Gastrocnemius medialis (tissue), 4 donors: Measurements from ENCODE around the gene NUCKS1. TPM values are rescaled to one million over a fixed set of nuclear protein-coding genes. Genes with fewer than 3 reads are reported as not detected.

Experiments
- ATAC-seq, 2 donors: fragments of 150-250 bp; one replicate each; pipeline ENCODE4 v1.9.1; 2016
- DNase-seq, 2 donors: peaks; one replicate each; pipeline ENCODE4 v3.0.0-alpha.2; 2019
- H3K27ac ChIP-seq, 4 donors: fragments of 200-600 bp; sonication (generic); 1 replicate in 1 of 4; 2 replicates in 3 of 4; pipeline ENCODE4 v1.5.1; 2016 to 2018; ENCODE audit warnings: mild to moderate bottlenecking in 2 of 4, moderate library complexity in 1 of 4
- H3K27me3 ChIP-seq, 3 donors: fragments of 200-600 bp; sonication (generic) in 2 of 3; 1 replicate in 1 of 3; 2 replicates in 2 of 3; pipeline versions ENCODE4 v1.5.1 to v1.6.0; 2016 to 2019; ENCODE audit warnings: mild to moderate bottlenecking in 1 of 3, moderate library complexity in 1 of 3
- H3K36me3 ChIP-seq, 2 donors: fragments of 200-600 bp; sonication (generic) in 1 of 2; one replicate each; pipeline ENCODE4 v1.5.1; 2017 to 2018
- H3K4me1 ChIP-seq, 2 donors: fragments of 200-600 bp; sonication (generic) in 1 of 2; one replicate each; pipeline ENCODE4 v1.5.1; 2016 to 2017; ENCODE audit warnings: mild to moderate bottlenecking in 2 of 2
- H3K4me3 ChIP-seq, 4 donors: fragments of 200-600 bp; sonication (generic) in 3 of 4; 1 replicate in 1 of 4; 2 replicates in 3 of 4; pipeline ENCODE4 v1.5.1; 2016 to 2019; ENCODE audit warnings: mild to moderate bottlenecking in 2 of 4
- H3K9me3 ChIP-seq, 3 donors: fragments of 200-600 bp; sonication (generic) in 2 of 3; 1 replicate in 1 of 3; 2 replicates in 2 of 3; pipeline ENCODE4 v1.5.1; 2016 to 2019
- POLR2A ChIP-seq, 2 donors: fragments of 450-650 bp; IDR thresholded peaks; one replicate each; pipeline ENCODE4 v1.6.1; 2017; ENCODE audit warnings: antibody characterized with exemption in 2 of 2, mild to moderate bottlenecking in 2 of 2, moderate library complexity in 2 of 2
- in situ Hi-C, 4 donors: fragments of 200-750 bp; cut with MboI; loops; one replicate each; pipeline versions ENCODE4 v1.15.0 to v1.8.0; 2017; ENCODE audit warnings: low sequenced_read_pairs in 4 of 4
- intact Hi-C: fragments of 100-400 bp; cut with DNase I; formaldehyde crosslinking; loops from one replicate; pipeline ENCODE4 v1.15.1; 2023; ENCODE audit warnings: low total_unique reads
- total RNA-seq, 4 donors: library from RNA; depleted of rRNA; stranded (reverse); fragments of >200 nt; gene quantifications; one replicate each; pipeline versions ENCODE4 v1.1.0 to v1.2.3, GENCODE V29; 2016
- TF ChIP-seq, protein P1 (sequence below), 5 experiments: fragments of 450-650 bp in 3 of 5; fragments of 200-600 bp in 2 of 5; sonication (generic) in 2 of 5; IDR thresholded peaks in 4 of 5; conservative IDR thresholded peaks in 1 of 5; 1 replicate in 4 of 5; 2 replicates in 1 of 5; pipeline ENCODE4 v1.5.1; 2016 to 2019; ENCODE audit warnings: antibody characterized with exemption in 5 of 5, mild to moderate bottlenecking in 3 of 5, moderate library complexity in 3 of 5

The NUCKS1 gene, protein sequence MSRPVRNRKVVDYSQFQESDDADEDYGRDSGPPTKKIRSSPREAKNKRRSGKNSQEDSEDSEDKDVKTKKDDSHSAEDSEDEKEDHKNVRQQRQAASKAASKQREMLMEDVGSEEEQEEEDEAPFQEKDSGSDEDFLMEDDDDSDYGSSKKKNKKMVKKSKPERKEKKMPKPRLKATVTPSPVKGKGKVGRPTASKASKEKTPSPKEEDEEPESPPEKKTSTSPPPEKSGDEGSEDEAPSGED
- 10 to 100 TPM; 45.5 to 69.7 (median 62.6) TPM for total RNA-seq

DNA sequence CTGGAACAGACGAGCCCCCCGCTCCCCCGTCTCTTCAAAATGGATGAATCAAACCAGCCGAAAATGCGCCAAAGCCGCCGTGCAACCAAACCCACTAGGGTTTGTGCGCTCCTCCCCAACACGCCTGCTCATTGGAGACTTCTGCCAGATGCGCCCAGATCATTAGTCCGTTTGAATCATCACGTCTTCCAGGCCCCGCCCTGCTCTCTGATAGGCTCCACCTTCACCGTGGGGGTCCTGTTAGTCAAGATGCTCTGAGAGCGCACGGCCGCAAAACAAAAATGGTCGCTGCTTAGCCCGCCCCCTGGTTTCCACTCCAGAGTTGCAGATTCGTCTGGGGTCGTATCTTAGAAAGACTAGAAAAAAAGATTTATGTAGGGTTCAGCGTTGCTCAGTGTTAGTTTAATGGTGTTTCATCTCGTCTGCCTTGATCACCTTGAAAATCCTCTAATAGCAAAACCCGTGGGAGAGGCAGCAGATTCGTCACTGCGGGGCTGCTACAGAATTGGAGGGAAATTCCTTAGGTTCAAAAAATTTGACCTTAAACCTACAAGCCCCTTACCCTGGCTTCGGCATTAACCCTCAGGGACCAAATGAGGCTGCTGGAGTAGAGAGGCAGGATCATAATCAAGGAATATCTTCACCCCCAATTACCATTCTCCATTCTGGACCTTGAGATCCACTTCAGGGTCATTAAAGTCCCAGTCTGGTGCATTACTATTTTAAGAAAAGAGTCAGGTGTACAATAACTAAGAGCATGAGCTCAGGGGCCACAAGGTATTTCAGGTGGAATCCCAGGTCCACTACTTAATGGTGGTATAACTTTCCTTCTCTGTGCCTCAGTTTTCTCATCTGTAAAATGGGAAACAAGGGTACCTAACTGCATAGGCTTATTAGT lies at the start of gene NUCKS1:
Gene NUCKS1, minus strand, starts transcription at position 45 of the 898 bp plus-strand sequence. CDS start 209 bp downstream, outside the sequence.
- TF ChIP-seq POLR2A (IDR thresholded peaks at IDR 0.05) = no peak
- TF ChIP-seq, protein P1, sequence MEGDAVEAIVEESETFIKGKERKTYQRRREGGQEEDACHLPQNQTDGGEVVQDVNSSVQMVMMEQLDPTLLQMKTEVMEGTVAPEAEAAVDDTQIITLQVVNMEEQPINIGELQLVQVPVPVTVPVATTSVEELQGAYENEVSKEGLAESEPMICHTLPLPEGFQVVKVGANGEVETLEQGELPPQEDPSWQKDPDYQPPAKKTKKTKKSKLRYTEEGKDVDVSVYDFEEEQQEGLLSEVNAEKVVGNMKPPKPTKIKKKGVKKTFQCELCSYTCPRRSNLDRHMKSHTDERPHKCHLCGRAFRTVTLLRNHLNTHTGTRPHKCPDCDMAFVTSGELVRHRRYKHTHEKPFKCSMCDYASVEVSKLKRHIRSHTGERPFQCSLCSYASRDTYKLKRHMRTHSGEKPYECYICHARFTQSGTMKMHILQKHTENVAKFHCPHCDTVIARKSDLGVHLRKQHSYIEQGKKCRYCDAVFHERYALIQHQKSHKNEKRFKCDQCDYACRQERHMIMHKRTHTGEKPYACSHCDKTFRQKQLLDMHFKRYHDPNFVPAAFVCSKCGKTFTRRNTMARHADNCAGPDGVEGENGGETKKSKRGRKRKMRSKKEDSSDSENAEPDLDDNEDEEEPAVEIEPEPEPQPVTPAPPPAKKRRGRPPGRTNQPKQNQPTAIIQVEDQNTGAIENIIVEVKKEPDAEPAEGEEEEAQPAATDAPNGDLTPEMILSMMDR (IDR thresholded peaks at IDR 0.05 in 4 of 5, conservative IDR thresholded peaks at IDR 0.05 in 1 of 5) = peak in 3 of 5 experiments; percentile 25 to 46 (median 38)
- H3K27me3 ChIP-seq = no peaks in the 10 kb centered on the region
- DNase-seq (peak; percentile 97 to 100), ATAC-seq (peak; percentile 89 to 94)
- H3K9me3 ChIP-seq = no peaks in the 10 kb centered on the region
- intact Hi-C loops = no loop called here
- peak within 1 kb of the TSS; percentile 93 to 97 (median 96) for H3K27ac ChIP-seq
- in situ Hi-C loops = no loop called here
- peaks cover 27 to 32% of the 10 kb centered on the region in 2 donors for H3K4me1 ChIP-seq
- H3K4me3 ChIP-seq = peak within 1 kb of the TSS; percentile 76 to 88 (median 82)
- H3K36me3 ChIP-seq = no peaks in the 10 kb centered on the region

DNA sequence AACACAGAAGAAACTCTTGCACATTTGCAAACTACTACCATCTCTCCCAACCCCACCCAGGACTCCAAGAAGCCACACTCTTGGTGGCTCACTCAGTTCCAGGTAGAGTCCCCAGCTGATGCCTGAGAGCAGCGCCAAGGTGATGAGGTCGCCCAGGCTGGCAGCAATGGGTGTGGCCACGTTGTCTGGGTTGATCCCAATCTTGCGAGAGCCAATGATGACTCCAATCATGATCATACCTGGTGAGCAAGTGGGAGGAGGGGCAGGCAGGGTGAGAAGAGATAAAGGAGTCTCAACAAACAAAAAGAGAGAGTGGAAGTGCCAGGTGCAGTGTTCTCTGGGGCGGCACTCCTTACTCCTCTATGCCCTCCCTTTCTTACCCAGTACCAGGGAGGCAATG lies 48.6 kb upstream of the NUCKS1 start:
- TF ChIP-seq POLR2A (IDR thresholded peaks at IDR 0.05) = no peak
- ATAC-seq = no peak
- in situ Hi-C loops (loop anchor here (10.0 to 25.0 kb wide), 5 partner anchors 114 to 314 kb away; partner anchors contain the start of gene AVPR1B (in 1 of the 4)), intact Hi-C loops (no loop called here)
- Histone ChIP-seq H3K36me3 (peaks cover 0 to 71% of the 10 kb centered on the region in 2 donors), H3K27ac (no peak overlapping the region), H3K4me3 (no peak overlapping the region), H3K4me1 (peaks cover 11 to 13% of the 10 kb centered on the region in 2 donors), H3K27me3 (no peaks in the 10 kb centered on the region), H3K9me3 (no peaks in the 10 kb centered on the region)
- no peak for DNase-seq

DNA sequence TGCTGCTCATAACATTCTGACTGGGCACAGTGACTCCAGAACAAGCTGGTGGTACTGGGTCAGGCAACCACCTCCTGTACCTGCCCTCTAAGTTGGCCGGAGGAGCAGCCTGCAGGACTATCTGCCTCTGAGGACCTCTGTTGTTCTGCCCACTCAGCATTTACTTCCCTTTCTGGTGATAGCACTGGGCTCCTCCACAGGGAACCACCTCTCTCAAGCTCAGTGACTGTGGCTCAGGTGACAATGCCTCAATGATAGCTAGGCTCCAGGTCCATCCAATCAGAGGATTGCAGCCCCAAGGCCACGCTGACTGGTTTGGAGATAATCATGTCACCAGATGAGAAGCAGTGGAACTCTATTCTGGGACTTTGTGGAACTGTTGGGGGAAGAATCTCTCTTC lies 47.2 kb upstream of the NUCKS1 start:
- DNase-seq (no peak), ATAC-seq (no peak)
- Histone ChIP-seq H3K27ac (no peak overlapping the region), H3K36me3 (peaks cover 0 to 78% of the 10 kb centered on the region in 2 donors), H3K4me3 (no peak overlapping the region), H3K27me3 (no peaks in the 10 kb centered on the region), H3K4me1 (peaks cover 10 to 13% of the 10 kb centered on the region in 2 donors), H3K9me3 (no peaks in the 10 kb centered on the region)
- intact Hi-C loops (no loop called here), in situ Hi-C loops (loop anchor here (10.0 to 25.0 kb wide), 5 partner anchors 115 to 315 kb away; partner anchors contain the start of gene AVPR1B (in 1 of the 4))
- TF ChIP-seq, protein P1 (IDR thresholded peaks at IDR 0.05 in 4 of 5, conservative IDR thresholded peaks at IDR 0.05 in 1 of 5) = no peak
- TF ChIP-seq POLR2A (IDR thresholded peaks at IDR 0.05) = no peak

DNA sequence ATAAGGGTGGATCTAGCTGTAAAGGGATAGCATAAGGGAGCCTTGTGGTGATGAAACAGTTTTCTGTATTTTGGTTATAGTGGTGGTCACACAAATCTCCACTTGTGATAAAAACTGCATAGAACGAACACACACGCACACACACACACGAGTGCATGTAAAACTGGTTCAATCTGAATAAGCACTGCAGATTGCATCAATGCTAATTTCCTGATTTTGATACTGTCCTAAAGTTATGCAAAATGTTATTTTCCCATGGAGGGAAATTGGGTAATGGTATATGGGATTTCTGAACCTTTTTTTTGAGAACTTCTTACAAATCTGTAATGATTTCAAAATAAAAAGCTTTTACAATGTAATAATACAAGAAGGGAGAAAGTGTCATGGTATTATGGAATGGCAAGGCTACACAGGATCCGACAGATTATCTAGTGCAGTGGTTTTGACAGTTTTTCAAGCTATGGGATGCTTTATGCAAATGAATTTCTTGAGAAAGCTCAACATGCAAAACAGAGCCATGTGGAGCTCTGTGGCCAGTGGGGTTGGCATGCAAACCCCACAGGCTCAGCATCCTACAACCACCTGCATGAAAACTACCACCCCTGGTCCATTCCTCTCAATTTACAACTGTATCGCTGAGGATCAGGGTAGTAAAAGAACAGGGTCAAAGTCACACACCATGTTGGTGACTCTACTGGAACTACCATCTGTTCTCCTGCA lies 44.2 kb upstream of the NUCKS1 start:
- ATAC-seq (no peak), DNase-seq (no peak)
- in situ Hi-C loops = loop anchor here (5.0 to 25.0 kb wide), 8 partner anchors 113 to 318 kb away; partner anchors contain the start of gene AVPR1B (in 1 of the 4)
- peaks cover 0 to 75% of the 10 kb centered on the region in 2 donors for H3K36me3 ChIP-seq
- intact Hi-C loops = no loop called here
- H3K4me1 ChIP-seq = no peaks in the 10 kb centered on the region
- H3K4me3 ChIP-seq = no peak overlapping the region
- no peak overlapping the region for H3K27ac ChIP-seq
- TF ChIP-seq POLR2A (IDR thresholded peaks at IDR 0.05) = no peak
- TF ChIP-seq, protein P1 (IDR thresholded peaks at IDR 0.05 in 4 of 5, conservative IDR thresholded peaks at IDR 0.05 in 1 of 5) = no peak
- no peaks in the 10 kb centered on the region for H3K9me3 ChIP-seq
- H3K27me3 ChIP-seq = no peaks in the 10 kb centered on the region
